CD4-positive, alpha-beta memory T cell (primary cell): ENCODE results near the gene FERMT3. TPM values are rescaled to one million over a fixed set of nuclear protein-coding genes. Genes with fewer than 3 reads are reported as not detected.

Experiments used
- CTCF ChIA-PET: fragments of 350-600 bp; sonication (Branson Sonifier 250); formaldehyde crosslinking; loops from one replicate; lab custom pipeline; 2021; ENCODE audit warnings: inconsistent platforms; ENCODE audit not compliant: partially characterized antibody; lab: Charles Lee
- POLR2A ChIA-PET: fragments of 350-600 bp; sonication (Branson Sonifier 250); formaldehyde crosslinking; loops from one replicate; lab custom pipeline; 2021; ENCODE audit not compliant: partially characterized antibody; lab: Charles Lee
- DNase-seq, 5 donors: peaks; one replicate each; pipeline versions ENCODE4 v3.0.0 to v3.0.0-alpha.2; 2020 to 2022; ENCODE audit warnings: mixed read lengths in 1 of 5
- H3K27ac ChIP-seq: one replicate; pipeline ENCODE4 v1.7.0; 2013; ENCODE audit warnings: low read depth, low read length
- H3K27me3 ChIP-seq: 2 replicates; pipeline ENCODE4 v1.7.0; 2013; ENCODE audit warnings: mild to moderate bottlenecking, low read length, moderate library complexity; ENCODE audit not compliant: insufficient read depth
- H3K36me3 ChIP-seq: 2 replicates; pipeline ENCODE4 v1.7.0; 2013; ENCODE audit warnings: mild to moderate bottlenecking, low read length, moderate library complexity; ENCODE audit not compliant: insufficient read depth
- H3K4me1 ChIP-seq: 2 replicates; pipeline ENCODE4 v1.7.0; 2013; ENCODE audit warnings: mild to moderate bottlenecking, low read length, moderate library complexity; ENCODE audit not compliant: insufficient read depth
- H3K4me3 ChIP-seq, 2 donors: one replicate each; pipeline ENCODE4 v1.7.0; 2013; ENCODE audit warnings: low read length in 2 of 2, mild to moderate bottlenecking in 1 of 2
- H3K9me3 ChIP-seq, 2 donors: one replicate each; pipeline ENCODE4 v1.7.0; 2013; ENCODE audit warnings: low read length in 2 of 2, control low read depth in 1 of 2; ENCODE audit not compliant: control insufficient read depth in 1 of 2
- H3K27ac Mint-ChIP-seq, 7 donors: one replicate each; pipeline ENCODE4 v1.8.0; 2020 to 2021; ENCODE audit warnings: mixed read lengths in 7 of 7, mild to moderate bottlenecking in 6 of 7, inconsistent platforms in 3 of 7, moderate library complexity in 3 of 7
- H3K27me3 Mint-ChIP-seq, 2 donors: one replicate each; pipeline ENCODE4 v1.8.0; 2020 to 2021; ENCODE audit warnings: mixed read lengths in 2 of 2
- H3K36me3 Mint-ChIP-seq, 2 donors: one replicate each; pipeline ENCODE4 v1.8.0; 2020 to 2021; ENCODE audit warnings: mixed read lengths in 2 of 2, inconsistent platforms in 1 of 2, mild to moderate bottlenecking in 1 of 2
- H3K4me1 Mint-ChIP-seq, 4 donors: one replicate each; pipeline ENCODE4 v1.8.0; 2020 to 2021; ENCODE audit warnings: mixed read lengths in 4 of 4, mild to moderate bottlenecking in 1 of 4
- H3K4me3 Mint-ChIP-seq, 8 donors: one replicate each; pipeline ENCODE4 v1.8.0; 2020 to 2021; ENCODE audit warnings: mixed read lengths in 8 of 8, mild to moderate bottlenecking in 7 of 8, moderate library complexity in 6 of 8, inconsistent platforms in 3 of 8
- H3K9me3 Mint-ChIP-seq, 8 donors: one replicate each; pipeline ENCODE4 v1.8.0; 2020 to 2021; ENCODE audit warnings: mixed read lengths in 8 of 8, mild to moderate bottlenecking in 5 of 8, inconsistent platforms in 3 of 8, moderate library complexity in 1 of 8
- intact Hi-C: fragments of 100-400 bp; cut with micrococcal nuclease; formaldehyde crosslinking; loops from one replicate; pipeline ENCODE4 v1.15.1; 2023
- polyA plus RNA-seq, 2 donors: library from polyadenylated mRNA; unstranded; fragments of 300-500 nt; fragmentation: Illumina TruSeq; gene quantifications; one replicate each; pipeline ENCODE4 v1.2.3, GENCODE V29; 2021
- total RNA-seq, 2 experiments: library from RNA; stranded (reverse); gene quantifications; one replicate each; pipeline ENCODE4 v1.2.3, GENCODE V29; 2021

The FERMT3 gene
- total and polyA plus RNA-seq, 4 experiments from 2014 or later = 149 to 202 (median 175) TPM

DNA sequence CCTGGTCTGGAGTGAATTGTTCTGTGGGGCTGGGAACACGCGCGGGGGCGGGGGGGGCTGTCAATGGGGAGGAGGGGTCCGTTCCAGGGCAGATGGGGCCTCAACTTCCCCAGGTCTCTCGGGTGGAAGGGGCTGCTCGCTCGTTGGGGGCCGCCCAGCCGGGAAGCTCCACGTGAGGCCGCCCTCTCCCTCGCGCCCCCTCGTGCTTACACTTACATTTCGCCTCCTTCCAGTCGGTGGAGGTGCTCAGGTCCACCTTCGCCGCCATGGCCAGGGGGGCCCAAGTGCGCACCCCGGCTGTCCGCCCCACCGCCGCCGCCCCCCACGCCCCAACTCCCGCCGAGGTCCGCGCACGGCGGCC, 41.1 kb upstream of the FERMT3 start:
- no peak overlapping the region for H3K27ac Mint-ChIP-seq
- Histone ChIP-seq H3K9me3 (no peaks in the 10 kb centered on the region), H3K36me3 (no peaks in the 10 kb centered on the region), H3K27me3 (no peaks in the 10 kb centered on the region), H3K4me3 (peak overlapping the region in 1 of 2 donors; percentile 62), H3K27ac (peak overlapping the region; percentile 55), H3K4me1 (peaks cover 11% of the 10 kb centered on the region)
- H3K36me3 Mint-ChIP-seq = no peaks in the 10 kb centered on the region
- peaks cover 4 to 15% (median 6%) of the 10 kb centered on the region in 4 donors for H3K4me1 Mint-ChIP-seq
- peak overlapping the region in 5 of 8 donors; percentile 48 to 79 (median 79) for H3K4me3 Mint-ChIP-seq
- DNase-seq = no peak
- no peaks in the 10 kb centered on the region for H3K9me3 Mint-ChIP-seq
- no peaks in the 10 kb centered on the region for H3K27me3 Mint-ChIP-seq
- ChIA-PET POLR2A (interaction anchor here (0.6 to 2.8 kb wide), 4 partner anchors 19 to 180 kb away, joined by 3 to 25 read pairs (median 4); partner anchors contain the start of genes NUDT22, OTUB1, STIP1 and TRPT1), CTCF (interaction anchor here (1.2 kb wide), 1 partner anchor 137 kb away, joined by 3 read pairs; no protein-coding TSS in a partner anchor)
- intact Hi-C loops = no loop called here

DNA sequence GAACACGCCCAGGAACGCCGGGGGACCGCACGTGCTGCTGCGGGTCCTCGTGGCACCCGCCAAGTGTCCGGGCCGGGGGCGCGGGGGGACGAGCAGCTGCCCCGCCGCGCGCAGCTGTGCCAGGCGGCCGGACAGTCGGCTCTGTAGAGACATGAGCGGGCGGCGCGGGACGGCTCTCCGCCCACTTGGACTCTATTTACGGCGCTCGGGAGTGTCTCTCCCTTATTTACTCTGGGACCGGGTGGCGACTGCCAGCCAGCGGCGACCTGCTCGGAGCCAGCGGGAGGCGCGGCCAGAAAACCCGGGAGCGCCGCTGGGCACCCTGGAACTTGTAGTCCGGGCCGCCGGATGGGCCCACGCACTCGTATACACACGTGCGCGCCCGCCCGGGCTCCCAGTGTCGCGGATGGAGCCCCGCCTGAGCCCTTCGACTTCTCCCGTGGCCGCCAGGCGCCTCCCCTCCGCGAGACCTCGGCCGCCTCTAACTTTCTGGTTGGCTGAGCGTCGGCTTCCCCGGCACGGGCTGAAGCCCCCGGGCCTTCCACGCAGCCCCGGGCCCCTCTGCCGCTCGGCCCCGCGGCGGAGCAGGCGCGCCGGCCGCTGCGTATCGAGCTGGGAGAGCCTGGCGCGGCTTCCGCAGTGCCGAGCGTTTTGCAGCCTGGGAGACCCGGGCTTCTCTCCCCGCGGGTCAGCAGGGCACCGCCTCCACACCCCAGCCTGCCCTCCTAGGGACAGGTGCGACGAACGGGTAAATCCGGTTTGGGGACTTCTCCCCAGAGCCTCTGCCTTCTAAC, 40.5 kb upstream of the FERMT3 start, which contains the start of gene MACROD1:
MACROD1 (minus strand) TSS at position 272 of the 794 bp plus-strand sequence; CDS start at position 153, 119 bp downstream.
- Histone ChIP-seq H3K27ac (peak within 1 kb of the TSS; percentile 55), H3K9me3 (no peaks in the 10 kb centered on the region), H3K4me1 (peaks cover 11% of the 10 kb centered on the region), H3K36me3 (no peaks in the 10 kb centered on the region), H3K27me3 (no peaks in the 10 kb centered on the region), H3K4me3 (peak within 1 kb of the TSS; percentile 47 to 62)
- H3K4me1 Mint-ChIP-seq = peaks cover 4 to 15% (median 6%) of the 10 kb centered on the region in 4 donors
- peak; percentile 63 to 76 (median 69) for DNase-seq
- no peaks in the 10 kb centered on the region for H3K9me3 Mint-ChIP-seq
- peak within 1 kb of the TSS in 6 of 7 donors; percentile 74 to 89 (median 82) for H3K27ac Mint-ChIP-seq
- CTCF ChIA-PET = interaction anchor here (1.2 to 1.6 kb wide), 3 partner anchors 14 to 137 kb away, joined by 3 read pairs; no protein-coding TSS in a partner anchor
- no peaks in the 10 kb centered on the region for H3K27me3 Mint-ChIP-seq
- intact Hi-C loops = loop anchor here (2.0 kb wide), 1 partner anchor 19 kb away; no protein-coding TSS in a partner anchor
- POLR2A ChIA-PET = interaction anchor here (0.7 to 2.8 kb wide), 8 partner anchors 19 to 180 kb away, joined by 3 to 25 read pairs (median 4); partner anchors contain the start of genes FERMT3, NUDT22, OTUB1 and PPP1R14B
- no peaks in the 10 kb centered on the region for H3K36me3 Mint-ChIP-seq
- H3K4me3 Mint-ChIP-seq = peak within 1 kb of the TSS; percentile 84 to 93 (median 91)

DNA sequence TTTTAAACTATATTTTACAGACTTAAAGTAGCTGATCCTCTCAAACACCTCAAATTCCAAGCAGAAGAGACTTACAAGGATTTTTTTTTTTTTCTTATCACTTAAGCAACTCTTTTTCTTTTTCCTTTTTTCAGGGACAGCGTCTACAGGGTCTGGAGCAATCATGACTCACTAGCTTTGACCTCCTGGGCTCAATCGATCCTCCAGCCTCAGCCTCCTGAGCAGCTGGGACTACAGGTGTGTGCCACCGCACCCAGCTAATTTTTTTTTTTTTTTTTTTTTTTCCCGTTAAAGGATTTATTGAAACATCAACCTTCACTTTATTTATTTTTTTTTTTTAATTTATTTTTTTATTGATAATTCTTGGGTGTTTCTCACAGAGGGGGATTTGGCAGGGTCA, 36.1 kb upstream of the FERMT3 start:
- H3K27me3 Mint-ChIP-seq = no peaks in the 10 kb centered on the region
- H3K4me3 Mint-ChIP-seq = no peak overlapping the region
- H3K9me3 ChIP-seq = no peaks in the 10 kb centered on the region
- H3K4me3 ChIP-seq = no peak overlapping the region
- H3K36me3 Mint-ChIP-seq = peaks cover 0 to 4% of the 10 kb centered on the region in 2 donors
- H3K4me1 ChIP-seq = peaks cover 5% of the 10 kb centered on the region
- intact Hi-C loops = no loop called here
- DNase-seq = no peak
- no peak overlapping the region for H3K27ac Mint-ChIP-seq
- POLR2A ChIA-PET = interaction anchor here (1.2 kb wide), 1 partner anchor 16 kb away, joined by 4 read pairs; the partner anchor contains the start of gene STIP1
- peaks cover 0 to 1% (median 0%) of the 10 kb centered on the region in 8 donors for H3K9me3 Mint-ChIP-seq
- no peaks in the 10 kb centered on the region for H3K27me3 ChIP-seq
- H3K36me3 ChIP-seq = no peaks in the 10 kb centered on the region
- CTCF ChIA-PET = interaction anchor here (1.1 kb wide), 1 partner anchor 34 kb away, joined by 4 read pairs; no protein-coding TSS in a partner anchor
- H3K4me1 Mint-ChIP-seq = peaks cover 0 to 6% (median 2%) of the 10 kb centered on the region in 4 donors
- no peak overlapping the region for H3K27ac ChIP-seq

DNA sequence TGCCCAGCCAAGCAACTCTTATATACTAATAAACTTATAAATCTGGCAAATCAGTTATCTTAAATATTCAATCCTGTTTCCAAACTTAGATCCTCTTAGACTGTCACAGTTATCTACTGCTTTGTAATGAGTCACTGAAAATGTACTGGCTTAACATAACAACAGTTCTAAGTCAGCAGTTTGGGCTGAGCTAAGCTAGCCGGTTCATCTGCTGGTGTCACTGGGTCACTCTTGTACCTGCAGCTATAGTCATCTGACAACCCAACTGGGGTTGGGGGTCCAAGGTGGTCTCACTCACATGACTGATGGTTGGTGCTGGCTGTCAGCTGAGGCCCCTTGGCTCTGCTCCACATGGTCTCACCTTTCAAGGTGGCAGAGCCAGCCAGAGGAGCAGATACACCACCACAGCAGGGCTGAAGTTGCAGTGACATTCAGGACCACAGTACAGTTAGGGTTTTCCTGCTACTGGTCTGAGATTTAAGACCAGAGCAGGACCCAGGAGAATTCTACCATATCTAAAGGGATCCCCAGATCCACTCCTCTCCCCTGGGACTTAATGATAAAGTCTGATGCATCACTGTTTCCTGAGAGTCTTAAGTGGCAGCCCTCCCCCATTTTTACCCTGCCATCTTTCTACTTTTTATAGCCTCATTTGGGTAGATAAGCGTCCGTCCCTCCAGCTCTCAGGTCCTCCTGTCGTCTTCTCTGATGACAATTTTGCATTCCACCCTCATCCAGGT, 32.7 kb upstream of the FERMT3 start:
- no peak overlapping the region for H3K4me3 Mint-ChIP-seq
- Histone ChIP-seq H3K9me3 (no peaks in the 10 kb centered on the region), H3K27me3 (no peaks in the 10 kb centered on the region), H3K36me3 (no peaks in the 10 kb centered on the region), H3K4me3 (no peak overlapping the region), H3K27ac (no peak overlapping the region), H3K4me1 (peaks cover 8% of the 10 kb centered on the region)
- peaks cover 0 to 1% (median 0%) of the 10 kb centered on the region in 8 donors for H3K9me3 Mint-ChIP-seq
- POLR2A ChIA-PET = no interaction called here
- peaks cover 5 to 14% (median 8%) of the 10 kb centered on the region in 4 donors for H3K4me1 Mint-ChIP-seq
- CTCF ChIA-PET = interaction anchor here (1.1 kb wide), 1 partner anchor 27 kb away, joined by 3 read pairs; no protein-coding TSS in a partner anchor
- intact Hi-C loops = no loop called here
- no peaks in the 10 kb centered on the region for H3K27me3 Mint-ChIP-seq
- peaks cover 0 to 4% of the 10 kb centered on the region in 2 donors for H3K36me3 Mint-ChIP-seq
- DNase-seq = no peak
- H3K27ac Mint-ChIP-seq = no peak overlapping the region

DNA sequence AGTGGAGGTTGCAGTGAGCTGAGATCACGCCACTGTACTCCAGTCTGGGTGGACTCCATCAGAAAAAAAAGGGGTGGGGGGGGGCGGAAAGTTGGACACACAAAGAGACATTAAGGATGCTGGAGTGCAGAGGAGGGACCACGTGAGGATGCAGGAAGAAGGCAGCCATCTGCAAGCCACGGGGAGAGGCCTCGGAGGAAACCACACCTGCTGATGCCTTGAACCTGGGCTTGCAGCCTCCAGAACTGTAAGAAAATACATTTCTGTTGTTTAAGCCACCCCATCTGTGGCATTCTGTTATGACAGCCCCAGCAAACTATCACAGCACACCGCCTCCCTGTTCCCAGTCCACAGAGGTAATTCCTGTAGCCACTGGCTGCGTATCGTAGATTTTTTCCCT, 29.8 kb upstream of the FERMT3 start:
- H3K4me1 Mint-ChIP-seq = peaks cover 5 to 14% (median 11%) of the 10 kb centered on the region in 4 donors
- Histone ChIP-seq H3K9me3 (no peaks in the 10 kb centered on the region), H3K4me1 (peaks cover 8% of the 10 kb centered on the region), H3K27ac (no peak overlapping the region), H3K4me3 (no peak overlapping the region), H3K36me3 (no peaks in the 10 kb centered on the region), H3K27me3 (no peaks in the 10 kb centered on the region)
- POLR2A ChIA-PET = interaction anchor here (2.2 kb wide), 1 partner anchor 9 kb away, joined by 10 read pairs; the partner anchor contains the start of gene STIP1
- H3K27me3 Mint-ChIP-seq = no peaks in the 10 kb centered on the region
- intact Hi-C loops = no loop called here
- no peak overlapping the region for H3K4me3 Mint-ChIP-seq
- no peak for DNase-seq
- peaks cover 0 to 1% (median 0%) of the 10 kb centered on the region in 8 donors for H3K9me3 Mint-ChIP-seq
- H3K36me3 Mint-ChIP-seq = peaks cover 0 to 4% of the 10 kb centered on the region in 2 donors
- H3K27ac Mint-ChIP-seq = peak overlapping the region in 4 of 7 donors; percentile 25 to 88 (median 56)
- CTCF ChIA-PET = interaction anchor here (0.6 to 1.1 kb wide), 2 partner anchors 29 to 252 kb away, joined by 3 read pairs; no protein-coding TSS in a partner anchor

DNA sequence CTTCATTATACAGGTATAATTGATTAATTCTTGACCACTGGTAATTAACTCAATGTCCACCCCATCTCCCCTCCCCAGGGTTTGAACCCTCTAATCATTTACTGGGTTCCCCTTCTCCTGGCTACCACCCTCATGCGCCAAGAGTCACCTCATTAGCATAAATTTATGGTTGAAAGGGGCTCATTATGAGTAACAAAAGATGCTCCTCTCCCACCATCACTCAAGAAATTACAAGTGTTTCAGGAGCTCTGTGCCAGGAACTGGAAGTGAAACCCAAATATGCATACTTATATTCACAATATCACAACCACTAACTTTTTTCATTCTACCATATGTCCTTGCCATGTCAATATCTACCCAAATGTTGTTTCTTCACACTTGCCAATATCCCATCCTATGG, 28.3 kb upstream of the FERMT3 start:
- Mint-ChIP-seq H3K27me3 (no peaks in the 10 kb centered on the region), H3K9me3 (peaks cover 0 to 1% (median 0%) of the 10 kb centered on the region in 8 donors), H3K4me3 (no peak overlapping the region), H3K27ac (no peak overlapping the region), H3K36me3 (peaks cover 0 to 4% of the 10 kb centered on the region in 2 donors), H3K4me1 (peaks cover 7 to 22% (median 16%) of the 10 kb centered on the region in 4 donors)
- ChIA-PET POLR2A (no interaction called here), CTCF (no interaction called here)
- H3K9me3 ChIP-seq = no peaks in the 10 kb centered on the region
- peaks cover 8% of the 10 kb centered on the region for H3K4me1 ChIP-seq
- no peak overlapping the region for H3K4me3 ChIP-seq
- no peaks in the 10 kb centered on the region for H3K27me3 ChIP-seq
- no peaks in the 10 kb centered on the region for H3K36me3 ChIP-seq
- intact Hi-C loops = no loop called here
- no peak for DNase-seq
- no peak overlapping the region for H3K27ac ChIP-seq
